HG03139 (cell line): ENCODE results near the gene ITGA1.

Source experiments
- ATAC-seq: cut with Tn5 transposase; IDR thresholded peaks from one replicate; pipeline ENCODE4 v1.9.1; 2021; ENCODE audit not compliant: unreplicated experiment

ITGA1 gene

GRCh38 chr5:52993367-52993766 is 205.7 kb downstream of the ITGA1 start:
- ATAC-seq = no peak

DNA sequence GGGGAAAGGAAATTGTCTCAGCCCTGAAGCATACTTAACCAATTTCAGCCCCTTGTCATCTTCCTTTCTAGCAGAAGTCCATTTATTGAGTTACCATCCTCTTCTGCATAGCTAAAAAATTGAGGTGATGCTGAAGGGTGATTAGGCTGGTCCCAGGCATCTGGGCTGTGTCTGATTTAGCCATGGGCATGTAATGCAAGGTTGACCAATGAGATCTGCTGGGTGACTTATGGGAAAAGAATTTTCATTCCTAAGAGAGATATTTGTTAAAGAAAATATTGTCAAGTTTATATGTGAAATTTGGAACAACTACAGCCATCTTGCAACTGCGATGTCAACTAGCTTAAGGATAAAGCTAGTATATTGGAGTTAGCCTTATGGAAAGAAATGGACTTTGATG is 206.6 kb downstream of the ITGA1 start:
- no peak for ATAC-seq

DNA sequence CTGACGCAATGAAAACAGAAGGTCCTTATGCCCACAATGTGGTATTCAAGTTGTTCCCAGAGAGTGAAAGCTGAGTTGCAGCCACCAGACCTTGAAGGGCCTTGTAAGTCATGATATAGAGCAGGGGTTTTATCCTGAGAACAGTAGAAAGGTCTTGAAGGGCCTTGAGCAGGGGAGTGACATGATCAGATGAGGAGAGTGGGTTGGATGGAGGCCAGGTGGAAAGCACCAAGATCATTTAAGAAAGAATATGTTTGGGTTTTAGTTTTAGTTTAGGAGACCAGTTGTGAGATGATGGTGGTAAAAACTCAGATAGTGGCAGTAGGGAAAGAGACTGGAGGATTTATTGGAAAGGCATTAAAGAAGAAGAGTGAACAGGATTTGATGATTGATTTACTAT is 207.4 kb downstream of the ITGA1 start:
- ATAC-seq = no peak

DNA sequence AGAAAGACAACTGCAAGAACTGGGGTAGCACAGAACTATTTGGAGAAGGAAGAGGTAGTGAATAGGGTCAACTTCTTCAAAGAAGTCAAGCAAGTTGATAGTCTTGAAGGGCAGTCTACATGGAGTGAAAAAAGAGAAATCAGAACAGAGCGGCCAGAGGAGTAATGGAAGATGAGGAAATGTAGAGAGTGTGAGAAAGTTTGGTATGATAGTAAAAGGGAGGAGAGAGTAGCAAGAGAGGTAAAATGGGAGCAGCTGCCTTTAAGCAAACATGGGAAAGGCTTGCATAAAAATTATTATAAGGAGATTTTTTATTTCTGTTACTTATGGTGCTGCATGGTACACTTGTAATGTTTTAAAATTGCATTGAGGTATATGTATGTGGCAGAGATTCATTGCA is 208.2 kb downstream of the ITGA1 start:
- ATAC-seq = no peak

GRCh38 chr5:52996979-52997378 is 209.3 kb downstream of the ITGA1 start:
- ATAC-seq = no peak

DNA sequence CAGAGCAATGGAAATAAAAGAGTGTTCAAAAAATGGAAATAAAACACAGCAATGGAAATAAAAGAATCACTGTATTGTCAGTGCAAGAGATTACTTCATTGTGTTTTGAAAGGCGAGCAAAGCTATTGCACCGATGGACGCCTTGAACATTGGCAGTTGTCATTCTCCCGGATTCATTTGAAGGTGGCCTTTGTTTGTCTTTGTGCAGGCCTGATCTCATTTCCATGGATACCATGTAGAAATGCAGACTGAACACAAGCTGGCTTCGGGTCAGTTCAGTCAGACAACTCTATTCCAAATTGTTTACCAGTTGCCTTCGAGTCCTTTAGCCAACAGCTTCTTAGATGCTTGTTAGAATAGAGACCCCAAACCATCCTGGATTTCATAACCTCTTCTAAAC is 209.7 kb downstream of the ITGA1 start:
- no peak for ATAC-seq

DNA sequence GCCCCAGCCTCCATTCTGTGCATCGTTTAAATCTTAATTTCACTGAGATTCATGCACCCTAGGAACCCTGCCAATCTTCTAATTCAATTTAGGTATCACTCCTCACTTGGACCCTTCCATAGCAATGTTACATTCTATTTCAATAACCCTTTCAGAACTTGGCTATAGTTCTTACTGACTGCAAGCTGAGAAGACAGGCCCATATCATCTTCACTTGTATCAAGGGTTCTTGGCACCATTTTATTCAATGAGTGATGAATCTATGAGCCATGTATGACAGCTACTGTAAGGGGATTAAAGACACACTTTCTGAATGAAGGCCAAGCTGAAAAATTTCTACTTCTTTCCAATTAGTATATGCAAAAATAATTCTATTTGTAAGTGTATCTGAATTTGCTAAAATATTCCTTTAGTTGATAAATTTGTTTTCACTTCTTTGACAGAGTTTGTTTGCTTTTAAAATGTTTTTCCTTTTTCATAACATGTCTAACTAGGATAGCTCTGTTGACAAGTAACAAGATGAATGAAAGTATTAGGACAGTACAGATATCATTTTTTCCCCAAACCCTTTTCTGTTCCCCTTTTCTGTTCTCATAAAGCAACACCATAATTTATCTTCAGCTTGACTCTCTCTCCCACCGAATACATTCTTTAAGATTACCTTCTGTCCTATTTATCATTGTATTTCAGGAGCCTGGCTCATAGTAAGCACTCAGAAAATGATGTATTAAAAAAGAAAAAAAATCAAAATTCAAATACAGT is 211.0 kb downstream of the ITGA1 start:
- no peak for ATAC-seq

GRCh38 chr5:52999344-52999949 is 211.7 kb downstream of the ITGA1 start:
- no peak for ATAC-seq

DNA sequence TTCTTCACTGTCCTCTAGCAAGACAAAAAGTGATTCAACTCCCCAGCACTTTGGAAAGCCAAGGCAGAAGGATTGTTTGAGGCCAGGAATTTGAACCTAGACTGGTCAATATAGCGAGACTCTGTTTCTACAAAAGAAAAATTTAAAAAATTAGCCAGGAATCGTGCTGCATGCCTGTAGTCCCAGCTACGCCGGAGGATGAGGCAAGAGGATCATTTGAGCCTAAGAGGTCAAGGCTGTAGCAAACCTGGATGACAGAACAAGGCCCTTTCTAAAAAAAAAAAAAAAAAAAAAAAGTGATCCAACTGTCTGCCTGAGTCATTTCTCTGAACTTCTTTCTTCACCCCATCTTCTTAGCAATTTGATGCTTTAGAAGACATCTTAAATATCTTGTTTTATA is 213.8 kb downstream of the ITGA1 start:
- no peak for ATAC-seq

DNA sequence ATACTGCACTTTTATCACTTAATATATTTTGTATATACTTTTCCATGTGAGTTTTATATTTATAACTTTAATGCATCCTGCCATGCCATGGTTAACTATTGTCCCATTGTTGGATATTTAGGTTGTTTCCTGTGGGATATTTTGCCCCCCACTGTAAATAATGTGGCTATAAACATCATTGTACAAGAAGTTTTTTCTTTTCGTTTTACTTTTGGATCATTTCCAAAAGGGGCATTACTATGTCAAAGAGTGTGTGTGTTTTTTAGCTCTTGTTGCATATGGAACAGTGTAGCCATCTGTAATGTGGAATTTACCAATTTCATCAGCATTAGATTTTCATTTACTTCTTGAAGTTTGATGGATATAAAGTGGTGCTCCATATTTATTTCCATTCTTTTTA is 214.8 kb downstream of the ITGA1 start:
- no peak for ATAC-seq

GRCh38 chr5:53003144-53003543 is 215.4 kb downstream of the ITGA1 start:
- ATAC-seq = no peak

- ATAC-seq = no peak
Observed at GRCh38 chr5:53006911-53007890, 219.5 kb downstream of the ITGA1 start.

- peak; percentile 96 for ATAC-seq
Observed at GRCh38 chr5:53008751-53009150, 221.0 kb downstream of the ITGA1 start.
